A549 (cell line): ENCODE results near the gene IGSF10. TPM values are rescaled to one million over a fixed set of nuclear protein-coding genes. Genes with fewer than 3 reads are reported as not detected.

Experiments
- ATAC-seq, 2 experiments: fragments of 200-7000 bp in 1 of 2; fragments of >200 bp in 1 of 2; cut with Nextera tagmentation in 1 of 2; cut with Tn5 transposase in 1 of 2; 3 replicates each; pipeline versions ENCODE4 v1.8.0 to v1.9.1; 2018 to 2020; ENCODE audit warnings: mild to moderate bottlenecking in 1 of 2, moderate library complexity in 1 of 2
- CTCF ChIA-PET: fragments of 300-600 bp; sonication (Branson Sonifier 250); formaldehyde crosslinking; extraction: SDS; loops from one replicate; lab custom pipeline; 2021; ENCODE audit warnings: antibody characterized with exemption, inconsistent platforms; lab: Yijun Ruan, JAX
- POLR2A ChIA-PET: fragments of 350-600 bp; formaldehyde crosslinking; extraction: SDS; loops from one replicate; lab custom pipeline; 2021; ENCODE audit warnings: antibody characterized with exemption, inconsistent platforms; lab: Yijun Ruan, JAX
- DNase-seq, 2 experiments: peaks; one replicate each; pipeline versions ENCODE4 v3.0.0 to v3.0.0-alpha.2; 2011 to 2016; ENCODE audit warnings: low read depth in 1 of 2, low spot score in 1 of 2
- FAIRE-seq: peaks from 2 replicates; lab custom pipeline; 2011; peaks lifted over from hg19 to GRCh38; lab: Jason Lieb, UNC
- H3K27ac ChIP-seq, 2 experiments: fragments of >200 bp; sonication (Bioruptor Twin); formaldehyde crosslinking; 3 replicates each; pipeline ENCODE4 v1.5.1; 2016 to 2017
- H3K4me1 ChIP-seq: fragments of >200 bp; sonication (Bioruptor Twin); formaldehyde crosslinking; 3 replicates; pipeline ENCODE4 v1.6.1; 2016
- H3K4me2 ChIP-seq: fragments of >200 bp; sonication (Bioruptor Twin); formaldehyde crosslinking; 3 replicates; pipeline ENCODE4 v1.6.1; 2016
- H3K4me3 ChIP-seq: fragments of >200 bp; sonication (Bioruptor Twin); formaldehyde crosslinking; 3 replicates; pipeline ENCODE4 v1.5.1; 2016
- H3K9me3 ChIP-seq: fragments of >200 bp; sonication (Bioruptor Twin); formaldehyde crosslinking; 3 replicates; pipeline ENCODE4 v1.6.1; 2016
- CBX2 ChIP-seq: fragments of 200-600 bp; sonication (generic); IDR thresholded peaks from 2 replicates; pipeline ENCODE4 v1.6.1; 2016; ENCODE audit warnings: low read depth, mild to moderate bottlenecking, borderline replicate concordance
- ELK1 ChIP-seq: fragments of 150-350 bp; IDR thresholded peaks from 2 replicates; pipeline ENCODE4 v1.6.1; 2014; ENCODE audit warnings: low read depth, mild to moderate bottlenecking, low read length
- EP300 ChIP-seq, 2 experiments: fragments of >200 bp; sonication (Bioruptor Twin); formaldehyde crosslinking; IDR thresholded peaks; 2 replicates in 1 of 2; 3 replicates in 1 of 2; pipeline ENCODE4 v1.6.1; 2016 to 2017
- HDAC2 ChIP-seq: fragments of 200-600 bp; sonication (generic); IDR thresholded peaks from 2 replicates; pipeline ENCODE4 v1.6.1; 2016
- HOXA7 ChIP-seq: fragments of 250-450 bp; sonication (Bioruptor Pico); IDR thresholded peaks from 2 replicates; pipeline ENCODE4 v1.5.0; 2020; ENCODE audit warnings: mild to moderate bottlenecking, moderate library complexity
- HOXB13 ChIP-seq: fragments of 250-450 bp; sonication (Bioruptor Pico); IDR thresholded peaks from 2 replicates; pipeline ENCODE4 v1.5.0; 2020; ENCODE audit warnings: low read depth, mild to moderate bottlenecking, moderate library complexity
- JUN ChIP-seq, 2 experiments: fragments of >200 bp; sonication (Bioruptor Twin); formaldehyde crosslinking; IDR thresholded peaks; 2 replicates in 1 of 2; 3 replicates in 1 of 2; pipeline ENCODE4 v1.6.1; 2016 to 2017
- MYC ChIP-seq: IDR thresholded peaks from 2 replicates; pipeline ENCODE4 v1.6.1; 2012; ENCODE audit warnings: mild to moderate bottlenecking, inconsistent platforms, low read length, improper control_type of control experiment, borderline replicate concordance
- NPAS2 ChIP-seq: fragments of 250-450 bp; sonication (Bioruptor Pico); IDR thresholded peaks from 2 replicates; pipeline ENCODE4 v1.8.0; 2022; ENCODE audit warnings: mild to moderate bottlenecking, moderate library complexity, borderline replicate concordance
- PHF8 ChIP-seq: fragments of 200-600 bp; sonication (generic); IDR thresholded peaks from 2 replicates; pipeline ENCODE4 v1.6.1; 2016; ENCODE audit warnings: low read depth, mild to moderate bottlenecking, antibody characterized with exemption, moderate library complexity, borderline replicate concordance
- POLR2A ChIP-seq: IDR thresholded peaks from 2 replicates; pipeline ENCODE4 v1.6.1; 2012; ENCODE audit warnings: mild to moderate bottlenecking, low read length
- RNF2 ChIP-seq: fragments of 200-600 bp; sonication (generic); IDR thresholded peaks from 2 replicates; pipeline ENCODE4 v1.6.1; 2016; ENCODE audit warnings: low read depth, mild to moderate bottlenecking, antibody characterized with exemption, moderate library complexity, borderline replicate concordance
- USF2 ChIP-seq: fragments of 450-650 bp; IDR thresholded peaks from 2 replicates; pipeline ENCODE4 v1.6.1; 2014; ENCODE audit warnings: antibody characterized with exemption
- ZFP36 ChIP-seq: fragments of 450-650 bp; IDR thresholded peaks from 2 replicates; pipeline ENCODE4 v1.6.1; 2014; ENCODE audit warnings: borderline replicate concordance; ENCODE audit not compliant: partially characterized antibody
- ZSCAN20 ChIP-seq: fragments of 250-450 bp; sonication (Bioruptor Pico); IDR thresholded peaks from 2 replicates; pipeline ENCODE4 v1.8.0; 2022; ENCODE audit warnings: mild to moderate bottlenecking, moderate library complexity
- WGBS: methylation state at CpG from one replicate; pipeline ENCODE4 v1.1.6; 2017; ENCODE audit errors: missing lambda C conversion rate; 5-methylcytosine and 5-hydroxymethylcytosine counted together
- polyA plus RNA-seq, 4 experiments: library from polyadenylated mRNA; depleted of rRNA in 3 of 4; stranded (reverse); fragments of >200 nt; fragmentation: RNase III in 1 of 4; extraction: RNeasy Plus Mini Kit Qiagen cat#74134 plus additional on column Dnase treatment in 1 of 4; gene quantifications; 2 replicates in 3 of 4; 3 replicates in 1 of 4; pipeline ENCODE4 v1.2.3, GENCODE V29; 2011 to 2017
- TF ChIP-seq, protein P1 (sequence below): fragments of 250-450 bp; sonication (Bioruptor Pico); IDR thresholded peaks from 2 replicates; pipeline ENCODE4 v1.5.0; 2020; ENCODE audit warnings: low read depth, mild to moderate bottlenecking, moderate library complexity
- TF ChIP-seq, protein P2 (sequence below): fragments of 200-600 bp; sonication (generic); IDR thresholded peaks from 2 replicates; pipeline ENCODE4 v1.6.1; 2016; ENCODE audit warnings: antibody characterized with exemption, mild to moderate bottlenecking, moderate library complexity
- TF ChIP-seq, protein P3 (sequence below): fragments of 250-450 bp; sonication (Bioruptor Pico); IDR thresholded peaks from 2 replicates; pipeline ENCODE4 v1.5.0; 2021; ENCODE audit warnings: mild to moderate bottlenecking, moderate library complexity, borderline replicate concordance

Gene IGSF10
- polyA plus RNA-seq, 2 of the 4 experiments (the other 2 are of a cell fraction): 0.61 to 2.9 TPM

DNA sequence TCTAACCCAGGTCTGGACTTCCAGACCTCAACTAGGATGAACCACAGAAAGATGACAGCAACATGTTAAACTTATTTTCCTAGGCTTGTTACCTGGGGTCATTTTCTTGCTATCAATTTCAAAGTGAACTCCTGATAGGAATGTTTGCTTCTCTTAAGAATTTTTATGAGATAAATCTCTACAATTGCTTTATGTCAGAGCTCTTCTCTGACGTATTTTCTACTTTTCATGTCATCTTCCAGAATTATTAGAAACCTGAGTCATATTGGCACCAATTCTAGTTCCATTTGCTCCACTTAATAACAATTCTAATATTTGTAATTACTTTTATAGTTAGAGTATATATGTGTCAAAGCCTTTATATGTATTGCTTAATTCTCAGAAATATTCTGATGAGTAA is 2.1 kb upstream of the IGSF10 start:
- no peak overlapping the region for H3K4me3 ChIP-seq
- no peak for TF ChIP-seq EP300 (IDR thresholded peaks at IDR 0.05)
- no peak for TF ChIP-seq NPAS2 (CRISPR knock-in tag)
- no peak for TF ChIP-seq PHF8
- no peak for TF ChIP-seq HDAC2
- TF ChIP-seq CBX2: no peak
- TF ChIP-seq USF2: no peak
- TF ChIP-seq, protein P1, sequence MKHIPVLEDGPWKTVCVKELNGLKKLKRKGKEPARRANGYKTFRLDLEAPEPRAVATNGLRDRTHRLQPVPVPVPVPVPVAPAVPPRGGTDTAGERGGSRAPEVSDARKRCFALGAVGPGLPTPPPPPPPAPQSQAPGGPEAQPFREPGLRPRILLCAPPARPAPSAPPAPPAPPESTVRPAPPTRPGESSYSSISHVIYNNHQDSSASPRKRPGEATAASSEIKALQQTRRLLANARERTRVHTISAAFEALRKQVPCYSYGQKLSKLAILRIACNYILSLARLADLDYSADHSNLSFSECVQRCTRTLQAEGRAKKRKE (CRISPR knock-in tag): no peak
- TF ChIP-seq, protein P2, sequence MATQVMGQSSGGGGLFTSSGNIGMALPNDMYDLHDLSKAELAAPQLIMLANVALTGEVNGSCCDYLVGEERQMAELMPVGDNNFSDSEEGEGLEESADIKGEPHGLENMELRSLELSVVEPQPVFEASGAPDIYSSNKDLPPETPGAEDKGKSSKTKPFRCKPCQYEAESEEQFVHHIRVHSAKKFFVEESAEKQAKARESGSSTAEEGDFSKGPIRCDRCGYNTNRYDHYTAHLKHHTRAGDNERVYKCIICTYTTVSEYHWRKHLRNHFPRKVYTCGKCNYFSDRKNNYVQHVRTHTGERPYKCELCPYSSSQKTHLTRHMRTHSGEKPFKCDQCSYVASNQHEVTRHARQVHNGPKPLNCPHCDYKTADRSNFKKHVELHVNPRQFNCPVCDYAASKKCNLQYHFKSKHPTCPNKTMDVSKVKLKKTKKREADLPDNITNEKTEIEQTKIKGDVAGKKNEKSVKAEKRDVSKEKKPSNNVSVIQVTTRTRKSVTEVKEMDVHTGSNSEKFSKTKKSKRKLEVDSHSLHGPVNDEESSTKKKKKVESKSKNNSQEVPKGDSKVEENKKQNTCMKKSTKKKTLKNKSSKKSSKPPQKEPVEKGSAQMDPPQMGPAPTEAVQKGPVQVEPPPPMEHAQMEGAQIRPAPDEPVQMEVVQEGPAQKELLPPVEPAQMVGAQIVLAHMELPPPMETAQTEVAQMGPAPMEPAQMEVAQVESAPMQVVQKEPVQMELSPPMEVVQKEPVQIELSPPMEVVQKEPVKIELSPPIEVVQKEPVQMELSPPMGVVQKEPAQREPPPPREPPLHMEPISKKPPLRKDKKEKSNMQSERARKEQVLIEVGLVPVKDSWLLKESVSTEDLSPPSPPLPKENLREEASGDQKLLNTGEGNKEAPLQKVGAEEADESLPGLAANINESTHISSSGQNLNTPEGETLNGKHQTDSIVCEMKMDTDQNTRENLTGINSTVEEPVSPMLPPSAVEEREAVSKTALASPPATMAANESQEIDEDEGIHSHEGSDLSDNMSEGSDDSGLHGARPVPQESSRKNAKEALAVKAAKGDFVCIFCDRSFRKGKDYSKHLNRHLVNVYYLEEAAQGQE: no peak
- DNase-seq (no peak), ATAC-seq (no peak), FAIRE-seq (no peak)
- 84% methylated on average over 1 of the region's 1 CpG for WGBS
- ChIA-PET POLR2A (no interaction called here), CTCF (interaction anchor here (1.3 kb wide), 1 partner anchor 376 kb away, joined by 4 read pairs; no protein-coding TSS in a partner anchor)
- no peak overlapping the region for H3K4me2 ChIP-seq
- peaks cover 5% of the 10 kb centered on the region; the same call in 2 of the 3 replicates for H3K4me1 ChIP-seq
- no peak overlapping the region for H3K27ac ChIP-seq
- no peaks in the 10 kb centered on the region for H3K9me3 ChIP-seq

DNA sequence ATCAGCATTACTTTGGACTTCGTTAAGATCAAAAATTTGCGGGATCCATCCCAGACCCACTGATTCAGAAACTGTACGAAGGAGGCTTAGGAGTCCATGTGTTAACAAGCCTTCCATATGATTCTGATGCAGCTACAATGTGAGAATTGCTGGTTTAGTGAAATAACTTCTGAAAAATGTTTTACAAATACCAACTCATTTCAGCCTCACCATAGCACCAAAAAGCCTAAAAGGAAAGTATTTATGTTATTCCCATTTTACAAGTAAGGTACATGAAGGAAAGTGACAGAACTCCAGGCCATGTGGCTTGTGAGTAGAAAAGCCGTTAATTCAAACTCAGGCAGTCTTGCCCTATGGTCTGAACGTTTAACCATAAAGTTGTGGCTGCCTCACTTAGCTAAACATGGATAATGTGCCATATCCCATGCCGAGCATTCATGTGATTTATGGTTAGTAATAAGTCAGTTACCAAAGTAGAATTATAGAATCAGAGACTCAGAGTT is 1.5 kb upstream of the IGSF10 start:
- Histone ChIP-seq H3K4me1 (peaks cover 5% of the 10 kb centered on the region; the same call in 2 of the 3 replicates), H3K9me3 (no peaks in the 10 kb centered on the region), H3K27ac (no peak overlapping the region), H3K4me2 (no peak overlapping the region), H3K4me3 (no peak overlapping the region)
- no peak for TF ChIP-seq HOXB13 (CRISPR knock-in tag)
- no peak for TF ChIP-seq ZSCAN20 (CRISPR knock-in tag)
- TF ChIP-seq, protein P3, sequence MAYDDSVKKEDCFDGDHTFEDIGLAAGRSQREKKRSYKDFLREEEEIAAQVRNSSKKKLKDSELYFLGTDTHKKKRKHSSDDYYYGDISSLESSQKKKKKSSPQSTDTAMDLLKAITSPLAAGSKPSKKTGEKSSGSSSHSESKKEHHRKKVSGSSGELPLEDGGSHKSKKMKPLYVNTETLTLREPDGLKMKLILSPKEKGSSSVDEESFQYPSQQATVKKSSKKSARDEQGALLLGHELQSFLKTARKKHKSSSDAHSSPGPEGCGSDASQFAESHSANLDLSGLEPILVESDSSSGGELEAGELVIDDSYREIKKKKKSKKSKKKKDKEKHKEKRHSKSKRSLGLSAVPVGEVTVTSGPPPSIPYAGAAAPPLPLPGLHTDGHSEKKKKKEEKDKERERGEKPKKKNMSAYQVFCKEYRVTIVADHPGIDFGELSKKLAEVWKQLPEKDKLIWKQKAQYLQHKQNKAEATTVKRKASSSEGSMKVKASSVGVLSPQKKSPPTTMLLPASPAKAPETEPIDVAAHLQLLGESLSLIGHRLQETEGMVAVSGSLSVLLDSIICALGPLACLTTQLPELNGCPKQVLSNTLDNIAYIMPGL (CRISPR knock-in tag): no peak
- TF ChIP-seq HOXA7 (CRISPR knock-in tag): no peak
- TF ChIP-seq NPAS2 (CRISPR knock-in tag): no peak
- no peak for TF ChIP-seq POLR2A
- no peak for TF ChIP-seq MYC
- no peak for TF ChIP-seq JUN (IDR thresholded peaks at IDR 0.05)
- TF ChIP-seq ELK1: no peak
- TF ChIP-seq RNF2: no peak
- no peak for TF ChIP-seq ZFP36
- ChIA-PET CTCF (interaction anchor here (1.3 kb wide), 1 partner anchor 377 kb away, joined by 4 read pairs; no protein-coding TSS in a partner anchor), POLR2A (no interaction called here)
- DNase-seq (no peak), ATAC-seq (no peak), FAIRE-seq (no peak)
- WGBS: 84% methylated on average over 6 of the region's 6 CpGs
